ENCODE measurements around the gene LAT.

GRCh38 chr16:28964072-28964471 is 20.8 kb upstream of the LAT start:
- TF ChIP-seq EZH2phosphoT487 (IDR thresholded peaks at IDR 0.05; ENCODE audit: borderline replicate concordance) (no peak), POLR2A (IDR thresholded peaks at IDR 0.05; ENCODE audit: borderline replicate concordance, extremely low read depth, insufficient read depth, insufficient read length) (no peak), JUND (IDR thresholded peaks at IDR 0.05) (no peak)

All from HCT116 (cell line).